Measurements from ENCODE around the gene SPRY1. TPM values are rescaled to one million over a fixed set of nuclear protein-coding genes. Genes with fewer than 3 reads are reported as not detected.

Gene SPRY1
- polyA plus RNA-seq, 2 donors, result 9.9 to 12.4 TPM

GRCh38 chr4:123397144-123398065, 810 bp downstream of the SPRY1 start:
- Histone ChIP-seq H3K4me3 (ENCODE audit: low read depth in 1 of 2, low read length in 2 of 2) (peak overlapping the region; percentile 84 to 85), H3K36me3 (ENCODE audit: control insufficient read depth in 2 of 2, insufficient read depth in 2 of 2, low read length in 1 of 2) (peaks cover 0 to 7% of the 10 kb centered on the region in 2 donors), H3K27me3 (ENCODE audit: control insufficient read depth in 1 of 2, insufficient read depth in 2 of 2, low read length in 2 of 2) (no peaks in the 10 kb centered on the region), H3K4me1 (ENCODE audit: control insufficient read depth in 2 of 2, insufficient read depth in 2 of 2, low read length in 1 of 2) (peaks cover 0 to 5% of the 10 kb centered on the region in 2 donors), H3K9me3 (ENCODE audit: control insufficient read depth in 2 of 2, insufficient read depth in 1 of 2, low read depth in 1 of 2, low read length in 1 of 2) (no peaks in the 10 kb centered on the region), H3K27ac (ENCODE audit: low read depth in 2 of 2, low read length in 1 of 2) (peak overlapping the region; percentile 93 to 95)
- WGBS, 2 donors, result 0 to 1% methylated on average over 75 to 85 of the region's 85 CpGs

- Histone ChIP-seq H3K36me3 (ENCODE audit: control insufficient read depth in 2 of 2, insufficient read depth in 2 of 2, low read length in 1 of 2) (peaks cover 0 to 7% of the 10 kb centered on the region in 2 donors), H3K27ac (ENCODE audit: low read depth in 2 of 2, low read length in 1 of 2) (peak overlapping the region; percentile 93 to 95), H3K27me3 (ENCODE audit: control insufficient read depth in 1 of 2, insufficient read depth in 2 of 2, low read length in 2 of 2) (no peaks in the 10 kb centered on the region), H3K4me3 (ENCODE audit: low read depth in 1 of 2, low read length in 2 of 2) (peak overlapping the region; percentile 84 to 85), H3K4me1 (ENCODE audit: control insufficient read depth in 2 of 2, insufficient read depth in 2 of 2, low read length in 1 of 2) (peaks cover 0 to 5% of the 10 kb centered on the region in 2 donors), H3K9me3 (ENCODE audit: control insufficient read depth in 2 of 2, insufficient read depth in 1 of 2, low read depth in 1 of 2, low read length in 1 of 2) (no peaks in the 10 kb centered on the region)
- 0% methylated on average over 54 to 94 of the region's 94 CpGs for WGBS, 2 donors
These were observed 1.7 kb downstream of the SPRY1 start for GRCh38 chr4:123398066-123398852.

- 0% methylated on average over 41 of the region's 41 CpGs for WGBS, 2 donors
- peak overlapping the region; percentile 93 to 95 for H3K27ac ChIP-seq (ENCODE audit: low read depth in 2 of 2, low read length in 1 of 2)
- H3K27me3 ChIP-seq (ENCODE audit: control insufficient read depth in 1 of 2, insufficient read depth in 2 of 2, low read length in 2 of 2), result no peaks in the 10 kb centered on the region
- H3K4me3 ChIP-seq (ENCODE audit: low read depth in 1 of 2, low read length in 2 of 2), result peak overlapping the region; percentile 84 to 85
- peaks cover 0 to 7% of the 10 kb centered on the region in 2 donors for H3K36me3 ChIP-seq (ENCODE audit: control insufficient read depth in 2 of 2, insufficient read depth in 2 of 2, low read length in 1 of 2)
- peaks cover 0 to 5% of the 10 kb centered on the region in 2 donors for H3K4me1 ChIP-seq (ENCODE audit: control insufficient read depth in 2 of 2, insufficient read depth in 2 of 2, low read length in 1 of 2)
- H3K9me3 ChIP-seq (ENCODE audit: control insufficient read depth in 2 of 2, insufficient read depth in 1 of 2, low read depth in 1 of 2, low read length in 1 of 2), result no peaks in the 10 kb centered on the region
These were observed 2.4 kb downstream of the SPRY1 start for GRCh38 chr4:123398853-123399626.

- Histone ChIP-seq H3K36me3 (ENCODE audit: control insufficient read depth in 2 of 2, insufficient read depth in 2 of 2, low read length in 1 of 2) (peaks cover 0 to 7% of the 10 kb centered on the region in 2 donors), H3K4me3 (ENCODE audit: low read depth in 1 of 2, low read length in 2 of 2) (peak overlapping the region; percentile 84 to 85), H3K27ac (ENCODE audit: low read depth in 2 of 2, low read length in 1 of 2) (peak overlapping the region; percentile 93 to 95), H3K9me3 (ENCODE audit: control insufficient read depth in 2 of 2, insufficient read depth in 1 of 2, low read depth in 1 of 2, low read length in 1 of 2) (no peaks in the 10 kb centered on the region), H3K4me1 (ENCODE audit: control insufficient read depth in 2 of 2, insufficient read depth in 2 of 2, low read length in 1 of 2) (peaks cover 0 to 5% of the 10 kb centered on the region in 2 donors), H3K27me3 (ENCODE audit: control insufficient read depth in 1 of 2, insufficient read depth in 2 of 2, low read length in 2 of 2) (no peaks in the 10 kb centered on the region)
- WGBS, 2 donors, result 6% methylated on average over 22 of the region's 22 CpGs
These were observed 3.2 kb downstream of the SPRY1 start for GRCh38 chr4:123399627-123400358.

GRCh38 chr4:123401271-123402120, 4.9 kb downstream of the SPRY1 start:
- Histone ChIP-seq H3K9me3 (ENCODE audit: control insufficient read depth in 2 of 2, insufficient read depth in 1 of 2, low read depth in 1 of 2, low read length in 1 of 2) (no peaks in the 10 kb centered on the region), H3K27me3 (ENCODE audit: control insufficient read depth in 1 of 2, insufficient read depth in 2 of 2, low read length in 2 of 2) (no peaks in the 10 kb centered on the region), H3K4me1 (ENCODE audit: control insufficient read depth in 2 of 2, insufficient read depth in 2 of 2, low read length in 1 of 2) (peaks cover 0 to 5% of the 10 kb centered on the region in 2 donors), H3K27ac (ENCODE audit: low read depth in 2 of 2, low read length in 1 of 2) (peak overlapping the region in 1 of 2 donors; percentile 51), H3K4me3 (ENCODE audit: low read depth in 1 of 2, low read length in 2 of 2) (peak overlapping the region in 1 of 2 donors; percentile 84), H3K36me3 (ENCODE audit: control insufficient read depth in 2 of 2, insufficient read depth in 2 of 2, low read length in 1 of 2) (peaks cover 0 to 7% of the 10 kb centered on the region in 2 donors)
- WGBS, 2 donors, result 54 to 68% methylated on average over 9 of the region's 9 CpGs

GRCh38 chr4:123402121-123402465, 5.5 kb downstream of the SPRY1 start:
- H3K27ac ChIP-seq (ENCODE audit: low read depth in 2 of 2, low read length in 1 of 2), result peak overlapping the region in 1 of 2 donors; percentile 51
- peak overlapping the region in 1 of 2 donors; percentile 2 for H3K4me3 ChIP-seq (ENCODE audit: low read depth in 1 of 2, low read length in 2 of 2)
- WGBS, 2 donors, result 72 to 77% methylated on average over 3 of the region's 3 CpGs
- no peaks in the 10 kb centered on the region for H3K27me3 ChIP-seq (ENCODE audit: control insufficient read depth in 1 of 2, insufficient read depth in 2 of 2, low read length in 2 of 2)
- peaks cover 0 to 5% of the 10 kb centered on the region in 2 donors for H3K4me1 ChIP-seq (ENCODE audit: control insufficient read depth in 2 of 2, insufficient read depth in 2 of 2, low read length in 1 of 2)
- H3K36me3 ChIP-seq (ENCODE audit: control insufficient read depth in 2 of 2, insufficient read depth in 2 of 2, low read length in 1 of 2), result peaks cover 0 to 7% of the 10 kb centered on the region in 2 donors
- no peaks in the 10 kb centered on the region for H3K9me3 ChIP-seq (ENCODE audit: control insufficient read depth in 2 of 2, insufficient read depth in 1 of 2, low read depth in 1 of 2, low read length in 1 of 2)

- 83 to 85% methylated on average over 3 of the region's 3 CpGs for WGBS, 2 donors
- Histone ChIP-seq H3K9me3 (ENCODE audit: control insufficient read depth in 2 of 2, insufficient read depth in 1 of 2, low read depth in 1 of 2, low read length in 1 of 2) (no peaks in the 10 kb centered on the region), H3K27me3 (ENCODE audit: control insufficient read depth in 1 of 2, insufficient read depth in 2 of 2, low read length in 2 of 2) (no peaks in the 10 kb centered on the region), H3K4me1 (ENCODE audit: control insufficient read depth in 2 of 2, insufficient read depth in 2 of 2, low read length in 1 of 2) (peaks cover 0 to 5% of the 10 kb centered on the region in 2 donors), H3K4me3 (ENCODE audit: low read depth in 1 of 2, low read length in 2 of 2) (no peak overlapping the region), H3K36me3 (ENCODE audit: control insufficient read depth in 2 of 2, insufficient read depth in 2 of 2, low read length in 1 of 2) (peaks cover 0 to 7% of the 10 kb centered on the region in 2 donors), H3K27ac (ENCODE audit: low read depth in 2 of 2, low read length in 1 of 2) (no peak overlapping the region)
These were observed 6.5 kb downstream of the SPRY1 start for GRCh38 chr4:123403080-123403604.

GRCh38 chr4:123404533-123404932, 7.9 kb downstream of the SPRY1 start:
- Histone ChIP-seq H3K27ac (ENCODE audit: low read depth in 2 of 2, low read length in 1 of 2) (no peak overlapping the region), H3K4me1 (ENCODE audit: control insufficient read depth in 2 of 2, insufficient read depth in 2 of 2, low read length in 1 of 2) (peaks cover 0 to 5% of the 10 kb centered on the region in 2 donors), H3K9me3 (ENCODE audit: control insufficient read depth in 2 of 2, insufficient read depth in 1 of 2, low read depth in 1 of 2, low read length in 1 of 2) (no peaks in the 10 kb centered on the region), H3K4me3 (ENCODE audit: low read depth in 1 of 2, low read length in 2 of 2) (no peak overlapping the region), H3K27me3 (ENCODE audit: control insufficient read depth in 1 of 2, insufficient read depth in 2 of 2, low read length in 2 of 2) (no peaks in the 10 kb centered on the region), H3K36me3 (ENCODE audit: control insufficient read depth in 2 of 2, insufficient read depth in 2 of 2, low read length in 1 of 2) (peaks cover 0 to 7% of the 10 kb centered on the region in 2 donors)
- WGBS, 2 donors, result 58 to 69% methylated on average over 4 of the region's 4 CpGs

Data from esophagus (tissue), 2 donors.